PC-3 (cell line): ENCODE data around the gene PDZRN3. TPM values are rescaled to one million over a fixed set of nuclear protein-coding genes. Genes with fewer than 3 reads are reported as not detected.

Experiments
- ATAC-seq: fragments of 200-7000 bp; cut with Tn5 transposase; 2 replicates; pipeline ENCODE4 v1.9.1; 2020; ENCODE audit warnings: mild to moderate bottlenecking, moderate library complexity
- BruUV-seq: library from RNA; stranded (reverse); fragments of 400-500 nt; replicated peaks from 2 replicates; lab custom pipeline; 2021; lab: Mats Ljungman, UMichigan
- CTCF ChIA-PET: fragments of 300-600 bp; sonication (Branson Sonifier 250); formaldehyde crosslinking; loops from one replicate; lab custom pipeline; 2022; ENCODE audit warnings: antibody characterized with exemption; lab: Charles Lee
- POLR2A ChIA-PET: fragments of 300-600 bp; sonication (Branson Sonifier 250); formaldehyde crosslinking; loops from one replicate; lab custom pipeline; 2022; ENCODE audit warnings: antibody characterized with exemption; ENCODE audit not compliant: unreplicated experiment; lab: Charles Lee
- DNase-seq: peaks from one replicate; pipeline ENCODE4 v3.0.0-alpha.2; 2015
- H2AFZ ChIP-seq: fragments of 300-600 bp; sonication (generic); 2 replicates; pipeline ENCODE4 v1.6.0; 2016; ENCODE audit warnings: antibody characterized with exemption, low read length
- H3F3A ChIP-seq: fragments of 300-600 bp; sonication (generic); one replicate; pipeline ENCODE4 v1.6.0; 2017; ENCODE audit warnings: antibody characterized with exemption, low read length, control low read depth, mild to moderate bottlenecking; ENCODE audit not compliant: unreplicated experiment
- H3K27ac ChIP-seq: fragments of 300-600 bp; sonication (generic); 2 replicates; pipeline ENCODE4 v1.5.1; 2016; ENCODE audit warnings: mild to moderate bottlenecking, low read length
- H3K27me3 ChIP-seq: fragments of 300-600 bp; sonication (generic); 2 replicates; pipeline ENCODE4 v1.6.1; 2016; ENCODE audit warnings: low read length, mixed read lengths
- H3K36me3 ChIP-seq: fragments of 300-600 bp; sonication (generic); 2 replicates; pipeline ENCODE4 v1.6.1; 2016; ENCODE audit warnings: low read depth, mixed run types, low read length, mixed read lengths
- H3K4me1 ChIP-seq: fragments of 300-600 bp; sonication (generic); 2 replicates; pipeline ENCODE4 v1.5.1; 2016; ENCODE audit warnings: low read length; ENCODE audit not compliant: insufficient read depth
- H3K4me2 ChIP-seq: fragments of 300-600 bp; sonication (generic); 2 replicates; pipeline ENCODE4 v1.6.0; 2016; ENCODE audit warnings: low read length
- H3K4me3 ChIP-seq: fragments of 300-600 bp; sonication (generic); 2 replicates; pipeline ENCODE4 v1.5.1; 2016; ENCODE audit warnings: mild to moderate bottlenecking, low read length, mixed read lengths
- H3K79me2 ChIP-seq: fragments of 300-600 bp; sonication (generic); 2 replicates; pipeline ENCODE4 v1.6.1; 2017; ENCODE audit warnings: low read length, mixed read lengths
- H3K9ac ChIP-seq: fragments of 300-600 bp; sonication (generic); 2 replicates; pipeline ENCODE4 v1.6.0; 2016; ENCODE audit warnings: mild to moderate bottlenecking, low read length
- H3K9me2 ChIP-seq: fragments of 300-600 bp; sonication (generic); replicated peaks from 2 replicates; pipeline ENCODE4 v1.6.1; 2016; ENCODE audit warnings: mixed run types, low read length, mixed read lengths
- H3K9me3 ChIP-seq: fragments of 300-600 bp; sonication (generic); 2 replicates; pipeline ENCODE4 v1.6.1; 2016; ENCODE audit warnings: low read length, mixed read lengths
- H4K20me1 ChIP-seq: fragments of 300-600 bp; sonication (generic); 2 replicates; pipeline ENCODE4 v1.6.1; 2016; ENCODE audit warnings: low read length, mixed read lengths
- CTCF ChIP-seq: fragments of 300-600 bp; sonication (generic); conservative IDR thresholded peaks from 2 replicates; pipeline ENCODE4 v1.5.1; 2017; ENCODE audit warnings: antibody characterized with exemption, low read depth, mild to moderate bottlenecking, low read length
- EZH2 ChIP-seq: fragments of 300-600 bp; sonication (generic); IDR thresholded peaks from one replicate; pipeline ENCODE4 v1.6.1; 2017; ENCODE audit warnings: antibody characterized with exemption, mild to moderate bottlenecking, low read length; ENCODE audit not compliant: unreplicated experiment
- EZH2phosphoT487 ChIP-seq: fragments of 300-600 bp; sonication (generic); IDR thresholded peaks from 2 replicates; pipeline ENCODE4 v1.6.1; 2018; ENCODE audit warnings: mild to moderate bottlenecking, antibody characterized with exemption, low read length, borderline replicate concordance
- intact Hi-C: fragments of 100-400 bp; cut with micrococcal nuclease; formaldehyde crosslinking; loops from 2 replicates; pipeline ENCODE4 v1.9.0; 2023
- total RNA-seq: library from RNA; depleted of rRNA; stranded (reverse); fragments of >200 nt; gene quantifications from 2 replicates; pipeline ENCODE4 v1.2.3, GENCODE V29; 2014

PDZRN3 gene
- total RNA-seq, 1 experiment from 2014 or later, result not detected

- Histone ChIP-seq H3K4me1 (no peaks in the 10 kb centered on the region), H3K27me3 (no peaks in the 10 kb centered on the region), H4K20me1 (no peaks in the 10 kb centered on the region), H3K9me3 (peaks cover 22% of the 10 kb centered on the region), H3F3A (no peaks in the 10 kb centered on the region), H3K9ac (no peak overlapping the region), H3K4me2 (no peak overlapping the region), H3K79me2 (no peaks in the 10 kb centered on the region), H2AFZ (no peak overlapping the region), H3K4me3 (no peak overlapping the region), H3K36me3 (no peaks in the 10 kb centered on the region), H3K9me2 (no peaks in the 10 kb centered on the region), H3K27ac (no peak overlapping the region)
- ChIA-PET CTCF (no interaction called here), POLR2A (no interaction called here)
- BruUV-seq, result no TSS peak
- intact Hi-C loops, result no loop called here
- ATAC-seq, result no peak
- DNase-seq, result no peak
- TF ChIP-seq CTCF (no peak), EZH2phosphoT487 (no peak), EZH2 (no peak)
Measured at GRCh38 chr3:73669260-73669659, 44.5 kb upstream of the PDZRN3 start.

- CTCF ChIA-PET, result no interaction called here
- no peaks in the 10 kb centered on the region for H3K27me3 ChIP-seq
- ATAC-seq (no peak), DNase-seq (no peak)
- peaks cover 18% of the 10 kb centered on the region; the same call in 1 of the 2 replicates for H3K9me3 ChIP-seq
- intact Hi-C loops, result no loop called here
- no peaks in the 10 kb centered on the region for H3K79me2 ChIP-seq
- H3F3A ChIP-seq, result no peaks in the 10 kb centered on the region
- no peaks in the 10 kb centered on the region for H3K4me1 ChIP-seq
- H3K9me2 ChIP-seq, result no peaks in the 10 kb centered on the region
- no peaks in the 10 kb centered on the region for H4K20me1 ChIP-seq
- H3K4me3 ChIP-seq, result no peak overlapping the region
- no TSS peak for BruUV-seq
- no peak overlapping the region for H3K9ac ChIP-seq
- POLR2A ChIA-PET, result no interaction called here
- no peak overlapping the region for H3K4me2 ChIP-seq
- no peaks in the 10 kb centered on the region for H3K36me3 ChIP-seq
- no peak overlapping the region for H2AFZ ChIP-seq
- no peak overlapping the region for H3K27ac ChIP-seq
- TF ChIP-seq EZH2 (no peak), EZH2phosphoT487 (no peak), CTCF (no peak)
Measured at GRCh38 chr3:73668391-73668790, 43.6 kb upstream of the PDZRN3 start.

GRCh38 chr3:73667889-73668288 is 43.1 kb upstream of the PDZRN3 start:
- Histone ChIP-seq H3K4me1 (no peaks in the 10 kb centered on the region), H2AFZ (no peak overlapping the region), H3F3A (no peaks in the 10 kb centered on the region), H4K20me1 (no peaks in the 10 kb centered on the region), H3K9me3 (peaks cover 15% of the 10 kb centered on the region; the same call in 1 of the 2 replicates), H3K4me3 (no peak overlapping the region), H3K4me2 (no peak overlapping the region), H3K9me2 (no peaks in the 10 kb centered on the region), H3K36me3 (no peaks in the 10 kb centered on the region), H3K79me2 (no peaks in the 10 kb centered on the region), H3K27me3 (no peaks in the 10 kb centered on the region), H3K9ac (no peak overlapping the region), H3K27ac (no peak overlapping the region)
- intact Hi-C loops, result no loop called here
- POLR2A ChIA-PET, result no interaction called here
- CTCF ChIA-PET, result no interaction called here
- DNase-seq (no peak), ATAC-seq (no peak)
- BruUV-seq, result no TSS peak
- TF ChIP-seq EZH2phosphoT487, result no peak
- no peak for TF ChIP-seq EZH2
- no peak for TF ChIP-seq CTCF
